SK-N-SH treated with all-trans-retinoic acid at 6 μM for 48 hours (cell line): ENCODE results near the gene VPS13D.

ENCODE experiments used
- ARNTL ChIP-seq: fragments of 450-650 bp; formaldehyde crosslinking; IDR thresholded peaks from 2 replicates; pipeline ENCODE4 v1.5.0; 2020; ENCODE audit warnings: low read depth, mild to moderate bottlenecking, moderate library complexity, borderline replicate concordance
- BACH2 ChIP-seq: fragments of 250-450 bp; sonication (Bioruptor Pico); IDR thresholded peaks from 2 replicates; pipeline ENCODE4 v1.9.0; 2021; ENCODE audit warnings: mild to moderate bottlenecking, borderline replicate concordance
- CREB5 ChIP-seq: fragments of 250-450 bp; sonication (Bioruptor Pico); IDR thresholded peaks from 2 replicates; pipeline ENCODE4 v1.5.1; 2020; ENCODE audit warnings: low read depth, mild to moderate bottlenecking, moderate library complexity
- CSDC2 ChIP-seq: fragments of 250-450 bp; sonication (Bioruptor Pico); IDR thresholded peaks from 2 replicates; pipeline ENCODE4 v1.5.0; 2020; ENCODE audit warnings: mild to moderate bottlenecking, moderate library complexity
- CSRNP3 ChIP-seq: fragments of 250-450 bp; sonication (Bioruptor Pico); IDR thresholded peaks from 2 replicates; pipeline ENCODE4 v1.5.1; 2021; ENCODE audit warnings: mild to moderate bottlenecking, moderate library complexity
- PPARA ChIP-seq: fragments of 250-450 bp; sonication (Bioruptor Pico); IDR thresholded peaks from 2 replicates; pipeline ENCODE4 v1.5.0; 2020; ENCODE audit warnings: mild to moderate bottlenecking, borderline replicate concordance
- RARB ChIP-seq: fragments of 250-450 bp; sonication (Bioruptor Pico); IDR thresholded peaks from 2 replicates; pipeline ENCODE4 v1.8.0; 2021; ENCODE audit warnings: mild to moderate bottlenecking, moderate library complexity
- TSHZ2 ChIP-seq: fragments of 250-450 bp; sonication (Bioruptor Pico); IDR thresholded peaks from 2 replicates; pipeline ENCODE4 v1.5.0; 2020; ENCODE audit warnings: mild to moderate bottlenecking, moderate library complexity
- ZC3H10 ChIP-seq: fragments of 250-450 bp; sonication (Bioruptor Pico); IDR thresholded peaks from 2 replicates; pipeline ENCODE4 v1.5.1; 2021; ENCODE audit warnings: mild to moderate bottlenecking, moderate library complexity
- ZFP3 ChIP-seq: fragments of 250-450 bp; sonication (Bioruptor Pico); IDR thresholded peaks from 2 replicates; pipeline ENCODE4 v1.5.0; 2020; ENCODE audit warnings: mild to moderate bottlenecking, moderate library complexity
- ZFP30 ChIP-seq: fragments of 450-650 bp; formaldehyde crosslinking; IDR thresholded peaks from 2 replicates; pipeline ENCODE4 v1.5.0; 2022; ENCODE audit warnings: mild to moderate bottlenecking, moderate library complexity
- ZNF565 ChIP-seq: fragments of 450-650 bp; formaldehyde crosslinking; conservative IDR thresholded peaks from 2 replicates; pipeline ENCODE4 v1.5.0; 2020; ENCODE audit warnings: low read depth, mild to moderate bottlenecking, moderate library complexity
- ZNF70 ChIP-seq: fragments of 450-650 bp; formaldehyde crosslinking; IDR thresholded peaks from 2 replicates; pipeline ENCODE4 v1.5.0; 2020; ENCODE audit warnings: mild to moderate bottlenecking, moderate library complexity

- TF ChIP-seq RARB (CRISPR knock-in tag) (no peak), ARNTL (no peak), CSDC2 (no peak), CREB5 (CRISPR knock-in tag) (no peak), CSRNP3 (CRISPR knock-in tag) (no peak), ZFP30 (CRISPR knock-in tag) (no peak), ZNF70 (CRISPR knock-in tag) (no peak), ZC3H10 (CRISPR knock-in tag) (no peak), PPARA (CRISPR knock-in tag) (no peak), TSHZ2 (CRISPR knock-in tag) (no peak), BACH2 (CRISPR knock-in tag) (no peak), ZNF565 (CRISPR knock-in tag) (no peak), ZFP3 (CRISPR knock-in tag) (no peak)
Measured at GRCh38 chr1:12305377-12305776, 75.5 kb downstream of the VPS13D start.
